ENCODE results near the gene EPG5. TPM values are rescaled to one million over a fixed set of nuclear protein-coding genes. Genes with fewer than 3 reads are reported as not detected.
"Not testable (repeated sequence)": the region's sequence is repeated elsewhere in the genome, so short reads cannot be mapped to it uniquely, and the experiment has no call there.

The EPG5 gene
- total and polyA plus RNA-seq, 10 donors, result 4.6 to 67.9 (median 48.5) TPM

DNA sequence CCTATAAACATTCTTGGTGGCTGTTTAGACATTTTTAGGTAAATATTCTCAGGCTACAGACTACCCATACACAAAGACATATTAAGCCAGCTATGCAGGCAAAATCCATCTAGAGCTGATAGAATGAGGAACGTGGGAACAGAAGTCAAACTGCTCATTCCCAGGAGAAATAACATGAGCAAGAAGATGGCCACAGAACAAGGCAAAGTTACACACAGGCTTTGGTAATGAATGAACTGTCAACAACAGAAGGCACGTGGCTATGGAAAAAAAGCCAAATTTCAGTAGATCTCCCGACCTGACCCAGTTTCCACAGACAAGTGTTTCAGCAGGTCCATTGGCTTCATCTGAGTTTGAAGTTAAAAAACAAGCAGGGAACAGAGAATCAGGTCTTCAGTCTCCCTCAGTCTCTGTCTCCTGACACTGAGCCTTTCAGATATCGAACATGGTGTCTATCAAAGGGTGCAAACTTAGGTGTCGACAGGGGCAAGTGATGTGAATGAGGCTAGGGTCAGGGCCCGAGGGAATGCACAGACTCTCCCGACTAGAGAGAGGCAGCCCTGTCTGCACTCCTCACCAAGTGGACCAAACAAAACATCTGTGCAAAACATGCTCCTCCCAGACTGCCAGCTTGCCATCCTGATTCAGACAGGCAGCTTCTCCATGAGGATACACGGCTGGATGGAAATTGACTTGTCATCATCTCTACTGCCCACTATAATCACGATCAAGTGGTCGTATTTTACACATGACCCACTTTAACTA, 115.8 kb downstream of the EPG5 start:
- intact Hi-C loops (cut with DNase I; ENCODE audit: low total_unique reads), result no loop called here
- Histone ChIP-seq H3K27ac (no peak overlapping the region), H3K36me3 (peaks cover 0 to 92% (median 59%) of the 10 kb centered on the region in 6 donors), H3K4me1 (no peaks in the 10 kb centered on the region), H3K9me3 (no peaks in the 10 kb centered on the region), H3K27me3 (replicated peaks in 1 of 7) (no peaks in the 10 kb centered on the region), H3K4me3 (no peak overlapping the region)
- 77 to 93% (median 88%) methylated on average over 10 of the region's 10 CpGs for WGBS, 5 donors
- DNase-seq, result no peak
- TF ChIP-seq, protein P1, sequence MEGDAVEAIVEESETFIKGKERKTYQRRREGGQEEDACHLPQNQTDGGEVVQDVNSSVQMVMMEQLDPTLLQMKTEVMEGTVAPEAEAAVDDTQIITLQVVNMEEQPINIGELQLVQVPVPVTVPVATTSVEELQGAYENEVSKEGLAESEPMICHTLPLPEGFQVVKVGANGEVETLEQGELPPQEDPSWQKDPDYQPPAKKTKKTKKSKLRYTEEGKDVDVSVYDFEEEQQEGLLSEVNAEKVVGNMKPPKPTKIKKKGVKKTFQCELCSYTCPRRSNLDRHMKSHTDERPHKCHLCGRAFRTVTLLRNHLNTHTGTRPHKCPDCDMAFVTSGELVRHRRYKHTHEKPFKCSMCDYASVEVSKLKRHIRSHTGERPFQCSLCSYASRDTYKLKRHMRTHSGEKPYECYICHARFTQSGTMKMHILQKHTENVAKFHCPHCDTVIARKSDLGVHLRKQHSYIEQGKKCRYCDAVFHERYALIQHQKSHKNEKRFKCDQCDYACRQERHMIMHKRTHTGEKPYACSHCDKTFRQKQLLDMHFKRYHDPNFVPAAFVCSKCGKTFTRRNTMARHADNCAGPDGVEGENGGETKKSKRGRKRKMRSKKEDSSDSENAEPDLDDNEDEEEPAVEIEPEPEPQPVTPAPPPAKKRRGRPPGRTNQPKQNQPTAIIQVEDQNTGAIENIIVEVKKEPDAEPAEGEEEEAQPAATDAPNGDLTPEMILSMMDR (IDR thresholded peaks at IDR 0.05 in 8 of 11, conservative IDR thresholded peaks at IDR 0.05 in 3 of 11), result no peak
- TF ChIP-seq POLR2A (IDR thresholded peaks at IDR 0.05), result no peak
- no peak for TF ChIP-seq POLR2AphosphoS5 (IDR thresholded peaks at IDR 0.05)

DNA sequence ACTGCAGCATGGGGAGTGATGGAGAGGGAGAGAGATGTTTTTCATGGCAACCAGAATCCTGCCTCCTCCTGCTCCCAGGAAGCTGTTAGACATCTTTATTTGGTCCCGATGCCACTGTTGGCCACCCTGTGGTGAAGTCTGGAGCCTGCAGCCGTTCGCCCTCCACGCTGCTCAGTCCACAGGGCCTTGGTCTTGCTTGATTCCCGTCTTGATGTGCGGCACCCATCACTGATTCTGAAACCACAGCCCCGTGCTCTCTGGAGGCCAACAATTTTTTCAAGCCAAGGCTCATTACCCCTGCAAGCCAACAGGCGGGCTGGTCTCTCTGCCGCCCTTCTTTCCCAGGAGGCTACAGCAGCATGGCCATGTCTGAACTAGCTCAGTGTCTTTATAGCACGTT, 117.1 kb downstream of the EPG5 start:
- Histone ChIP-seq H3K9me3 (no peaks in the 10 kb centered on the region), H3K27ac (no peak overlapping the region), H3K4me3 (no peak overlapping the region), H3K4me1 (no peaks in the 10 kb centered on the region), H3K36me3 (peaks cover 0 to 78% (median 50%) of the 10 kb centered on the region in 6 donors), H3K27me3 (replicated peaks in 1 of 7) (no peaks in the 10 kb centered on the region)
- intact Hi-C loops (cut with DNase I; ENCODE audit: low total_unique reads), result no loop called here
- no peak for TF ChIP-seq POLR2A (IDR thresholded peaks at IDR 0.05)
- TF ChIP-seq, protein P1 (IDR thresholded peaks at IDR 0.05 in 8 of 11, conservative IDR thresholded peaks at IDR 0.05 in 3 of 11), result peak in 5 of 11 experiments; percentile 16 to 29 (median 17)
- WGBS, 5 donors, result 56 to 87% (median 73%) methylated on average over 10 of the region's 10 CpGs
- DNase-seq, result no peak

DNA sequence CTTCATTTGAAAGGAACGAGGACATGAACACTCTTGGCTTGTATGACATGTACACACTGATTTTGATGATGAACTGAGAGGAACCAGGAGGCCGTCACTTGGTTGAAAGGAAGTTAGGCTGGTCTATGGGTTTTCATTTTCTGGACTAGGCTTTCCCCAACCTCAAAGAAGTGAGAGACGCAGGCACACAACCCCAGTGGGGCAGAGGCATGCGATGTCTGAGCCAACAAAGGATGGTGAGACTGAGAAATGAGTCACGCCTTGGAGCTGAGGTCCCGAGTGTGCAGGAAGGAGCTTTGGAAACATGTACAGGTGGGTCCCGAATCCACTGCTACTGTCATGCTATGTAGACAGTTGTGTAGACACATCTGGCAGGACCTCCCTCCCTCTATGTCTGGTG, 117.6 kb downstream of the EPG5 start:
- no peaks in the 10 kb centered on the region for H3K9me3 ChIP-seq
- H3K4me1 ChIP-seq, result no peaks in the 10 kb centered on the region
- no peak for DNase-seq
- no peaks in the 10 kb centered on the region for H3K27me3 ChIP-seq (replicated peaks in 1 of 7)
- peaks cover 0 to 73% (median 45%) of the 10 kb centered on the region in 6 donors for H3K36me3 ChIP-seq
- no peak overlapping the region for H3K4me3 ChIP-seq
- TF ChIP-seq POLR2A (IDR thresholded peaks at IDR 0.05) (no peak), POLR2AphosphoS5 (IDR thresholded peaks at IDR 0.05) (no peak)
- TF ChIP-seq, protein P1 (IDR thresholded peaks at IDR 0.05 in 8 of 11, conservative IDR thresholded peaks at IDR 0.05 in 3 of 11), result no peak
- H3K27ac ChIP-seq, result no peak overlapping the region
- WGBS, 5 donors, result 89 to 93% (median 91%) methylated on average over 7 of the region's 7 CpGs
- intact Hi-C loops (cut with DNase I; ENCODE audit: low total_unique reads), result loop anchor here (10.0 kb wide), 1 partner anchor 125 kb away; the partner anchor contains the start of gene SLC14A1

DNA sequence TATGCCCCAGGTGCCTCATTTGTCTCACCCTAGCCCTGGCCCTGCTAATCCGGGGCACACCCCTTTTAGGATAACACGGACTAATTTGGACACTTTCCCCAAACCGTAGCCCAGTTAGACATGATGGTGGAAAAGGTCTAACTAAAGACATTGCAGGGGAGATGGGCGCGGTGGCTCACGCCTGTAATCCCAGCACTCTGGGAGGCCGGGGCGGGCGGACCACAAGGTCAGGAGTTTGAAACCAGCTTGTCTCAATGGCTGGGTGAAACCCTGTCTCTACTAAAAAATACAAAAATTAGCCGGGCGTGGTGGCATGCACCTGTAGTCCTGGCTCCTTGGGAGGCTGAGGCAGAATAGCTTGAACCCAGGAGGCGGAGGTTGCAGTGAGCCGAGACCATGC, 118.5 kb downstream of the EPG5 start:
- TF ChIP-seq POLR2AphosphoS5 (IDR thresholded peaks at IDR 0.05), result peak in 1 of 3 donors; percentile 23
- H3K27me3 ChIP-seq (replicated peaks in 1 of 7); DNase-seq; H3K27ac ChIP-seq; H3K4me1 ChIP-seq; H3K9me3 ChIP-seq; H3K4me3 ChIP-seq: not testable (repeated sequence)
- 96 to 99% (median 97%) methylated on average over 13 of the region's 13 CpGs for WGBS, 5 donors
- H3K36me3 ChIP-seq, result peaks cover 0 to 65% (median 38%) of the 10 kb centered on the region in 6 donors
- intact Hi-C loops (cut with DNase I; ENCODE audit: low total_unique reads), result loop anchor here (10.0 kb wide), 1 partner anchor 124 kb away; the partner anchor contains the start of gene SLC14A1

Measured in spleen (tissue), 11 donors.